ENCODE measurements around the gene PPP1R16B.

PPP1R16B gene

GRCh38 chr20:38930242-38930569 is 124.7 kb downstream of the PPP1R16B start:
- DNase-seq (ENCODE audit: low read depth): no peak
- no peak overlapping the region for H3K4me3 ChIP-seq (ENCODE audit: low read length)
- TF ChIP-seq CTCF (IDR thresholded peaks at IDR 0.05; ENCODE audit: insufficient read depth, low read depth, low read length, missing control alignments): no peak

- H3K4me3 ChIP-seq (ENCODE audit: low read length): no peak overlapping the region
- no peak for TF ChIP-seq CTCF (IDR thresholded peaks at IDR 0.05; ENCODE audit: insufficient read depth, low read depth, low read length, missing control alignments)
- no peak for DNase-seq (ENCODE audit: low read depth)
These were observed 126.5 kb downstream of the PPP1R16B start for GRCh38 chr20:38931984-38932383.

GRCh38 chr20:38932457-38933120 is 127.1 kb downstream of the PPP1R16B start:
- DNase-seq (ENCODE audit: low read depth): peak; percentile 78
- no peak overlapping the region for H3K4me3 ChIP-seq (ENCODE audit: low read length)
- no peak for TF ChIP-seq CTCF (IDR thresholded peaks at IDR 0.05; ENCODE audit: insufficient read depth, low read depth, low read length, missing control alignments)

- TF ChIP-seq CTCF (IDR thresholded peaks at IDR 0.05; ENCODE audit: insufficient read depth, low read depth, low read length, missing control alignments): no peak
- DNase-seq (ENCODE audit: low read depth): peak; percentile 76
- H3K4me3 ChIP-seq (ENCODE audit: low read length): no peak overlapping the region
These were observed 129.0 kb downstream of the PPP1R16B start for GRCh38 chr20:38934530-38934929.

GRCh38 chr20:38935285-38935684 is 129.8 kb downstream of the PPP1R16B start:
- TF ChIP-seq CTCF (IDR thresholded peaks at IDR 0.05; ENCODE audit: insufficient read depth, low read depth, low read length, missing control alignments): peak; percentile 40
- peak; percentile 55 for DNase-seq (ENCODE audit: low read depth)
- no peak overlapping the region for H3K4me3 ChIP-seq (ENCODE audit: low read length)

- DNase-seq (ENCODE audit: low read depth): peak; percentile 92
- TF ChIP-seq CTCF (IDR thresholded peaks at IDR 0.05; ENCODE audit: insufficient read depth, low read depth, low read length, missing control alignments): no peak
- no peak overlapping the region for H3K4me3 ChIP-seq (ENCODE audit: low read length)
These were observed 130.5 kb downstream of the PPP1R16B start for GRCh38 chr20:38935967-38936407.

- no peak for DNase-seq (ENCODE audit: low read depth)
- no peak overlapping the region for H3K4me3 ChIP-seq (ENCODE audit: low read length)
- TF ChIP-seq CTCF (IDR thresholded peaks at IDR 0.05; ENCODE audit: insufficient read depth, low read depth, low read length, missing control alignments): no peak
These were observed 131.5 kb downstream of the PPP1R16B start for GRCh38 chr20:38937000-38937399.

Data from epithelial cell of esophagus (primary cell).